ENCODE data around the gene P4HA3.

The P4HA3 gene

GRCh38 chr11:74232311-74232950, 79.0 kb downstream of the P4HA3 start:
- no peak for DNase-seq (ENCODE audit: low read depth)
- no peak overlapping the region for H3K4me3 ChIP-seq (ENCODE audit: control insufficient read depth, low read depth, low read length)
- TF ChIP-seq, protein P1, sequence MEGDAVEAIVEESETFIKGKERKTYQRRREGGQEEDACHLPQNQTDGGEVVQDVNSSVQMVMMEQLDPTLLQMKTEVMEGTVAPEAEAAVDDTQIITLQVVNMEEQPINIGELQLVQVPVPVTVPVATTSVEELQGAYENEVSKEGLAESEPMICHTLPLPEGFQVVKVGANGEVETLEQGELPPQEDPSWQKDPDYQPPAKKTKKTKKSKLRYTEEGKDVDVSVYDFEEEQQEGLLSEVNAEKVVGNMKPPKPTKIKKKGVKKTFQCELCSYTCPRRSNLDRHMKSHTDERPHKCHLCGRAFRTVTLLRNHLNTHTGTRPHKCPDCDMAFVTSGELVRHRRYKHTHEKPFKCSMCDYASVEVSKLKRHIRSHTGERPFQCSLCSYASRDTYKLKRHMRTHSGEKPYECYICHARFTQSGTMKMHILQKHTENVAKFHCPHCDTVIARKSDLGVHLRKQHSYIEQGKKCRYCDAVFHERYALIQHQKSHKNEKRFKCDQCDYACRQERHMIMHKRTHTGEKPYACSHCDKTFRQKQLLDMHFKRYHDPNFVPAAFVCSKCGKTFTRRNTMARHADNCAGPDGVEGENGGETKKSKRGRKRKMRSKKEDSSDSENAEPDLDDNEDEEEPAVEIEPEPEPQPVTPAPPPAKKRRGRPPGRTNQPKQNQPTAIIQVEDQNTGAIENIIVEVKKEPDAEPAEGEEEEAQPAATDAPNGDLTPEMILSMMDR (IDR thresholded peaks at IDR 0.05; ENCODE audit: control insufficient read depth, insufficient read depth, low read depth, low read length, missing control alignments): no peak

GRCh38 chr11:74226907-74227306, 84.5 kb downstream of the P4HA3 start:
- TF ChIP-seq, protein P1 (IDR thresholded peaks at IDR 0.05; ENCODE audit: control insufficient read depth, insufficient read depth, low read depth, low read length, missing control alignments): no peak
- H3K4me3 ChIP-seq (ENCODE audit: control insufficient read depth, low read depth, low read length): no peak overlapping the region
- no peak for DNase-seq (ENCODE audit: low read depth)

DNA sequence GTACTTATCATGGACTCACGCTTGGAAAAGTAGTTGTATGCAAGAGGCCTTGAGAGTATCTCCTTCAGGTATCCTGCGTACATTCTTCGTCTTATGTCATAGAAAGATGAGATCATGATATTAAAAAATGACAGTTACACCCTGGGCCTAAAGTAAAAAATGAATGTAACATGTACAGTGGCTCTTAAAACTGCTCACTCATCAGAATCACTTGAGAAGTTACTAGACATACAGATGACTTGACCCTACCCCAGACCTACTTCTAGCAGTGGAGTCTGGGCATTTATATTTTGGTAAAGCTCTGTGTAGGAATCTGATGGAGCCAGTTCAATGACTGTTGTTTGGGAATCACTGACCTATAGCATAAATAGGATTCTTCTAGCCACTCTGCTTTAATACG, 85.9 kb downstream of the P4HA3 start:
- TF ChIP-seq, protein P1 (IDR thresholded peaks at IDR 0.05; ENCODE audit: control insufficient read depth, insufficient read depth, low read depth, low read length, missing control alignments): no peak
- DNase-seq (ENCODE audit: low read depth): no peak
- H3K4me3 ChIP-seq (ENCODE audit: control insufficient read depth, low read depth, low read length): no peak overlapping the region

GRCh38 chr11:74221816-74222215, 89.6 kb downstream of the P4HA3 start:
- TF ChIP-seq, protein P1 (IDR thresholded peaks at IDR 0.05; ENCODE audit: control insufficient read depth, insufficient read depth, low read depth, low read length, missing control alignments): no peak
- DNase-seq (ENCODE audit: low read depth): no peak
- H3K4me3 ChIP-seq (ENCODE audit: control insufficient read depth, low read depth, low read length): no peak overlapping the region

GRCh38 chr11:74220376-74220775, 91.1 kb downstream of the P4HA3 start:
- no peak for DNase-seq (ENCODE audit: low read depth)
- H3K4me3 ChIP-seq (ENCODE audit: control insufficient read depth, low read depth, low read length): no peak overlapping the region
- TF ChIP-seq, protein P1 (IDR thresholded peaks at IDR 0.05; ENCODE audit: control insufficient read depth, insufficient read depth, low read depth, low read length, missing control alignments): no peak

Measured in AG09309 (cell line).